OCI-LY7 (cell line): ENCODE measurements around the gene KRT38. TPM values are rescaled to one million over a fixed set of nuclear protein-coding genes. Genes with fewer than 3 reads are reported as not detected.

Experiments used
- BruUV-seq: library from RNA; stranded (reverse); fragments of 400-500 nt; replicated peaks from 2 replicates; lab custom pipeline; 2021; lab: Mats Ljungman, UMichigan
- CTCF ChIA-PET: fragments of 300-600 bp; sonication (Branson Sonifier 250); formaldehyde crosslinking; loops from one replicate; lab custom pipeline; 2022; ENCODE audit warnings: antibody characterized with exemption; ENCODE audit not compliant: unreplicated experiment; lab: Charles Lee
- POLR2A ChIA-PET: fragments of 300-600 bp; sonication (Branson Sonifier 250); formaldehyde crosslinking; loops from one replicate; lab custom pipeline; 2022; ENCODE audit warnings: antibody characterized with exemption; lab: Charles Lee
- DNase-seq: peaks from one replicate; pipeline ENCODE4 v3.0.0-alpha.2; 2015; ENCODE audit warnings: low spot score
- H2AFZ ChIP-seq: fragments of 200-600 bp; sonication (generic), shearing (Covaris generic); 2 replicates; pipeline ENCODE4 v1.6.1; 2014; ENCODE audit warnings: mild to moderate bottlenecking, antibody characterized with exemption, low read length, moderate library complexity
- H3K27ac ChIP-seq: fragments of 200-600 bp; sonication (generic); 2 replicates; pipeline ENCODE4 v1.5.1; 2014; ENCODE audit warnings: mixed run types, low read depth, mild to moderate bottlenecking, moderate library complexity, low read length, inconsistent platforms; ENCODE audit not compliant: poor library complexity, severe bottlenecking
- H3K36me3 ChIP-seq: fragments of 200-600 bp; sonication (generic); 2 replicates; pipeline ENCODE4 v1.6.1; 2014; ENCODE audit warnings: mild to moderate bottlenecking, antibody characterized with exemption, low read length, moderate library complexity, mixed read lengths; ENCODE audit not compliant: insufficient read depth
- H3K4me1 ChIP-seq: fragments of 200-600 bp; sonication (generic); 2 replicates; pipeline ENCODE4 v1.5.1; 2014; ENCODE audit warnings: mild to moderate bottlenecking, low read length; ENCODE audit not compliant: insufficient read depth, poor library complexity, severe bottlenecking
- H3K4me2 ChIP-seq: fragments of 200-600 bp; sonication (generic); 2 replicates; pipeline ENCODE4 v1.6.1; 2014; ENCODE audit warnings: mild to moderate bottlenecking, low read length
- H3K4me3 ChIP-seq: fragments of 200-600 bp; sonication (generic); 2 replicates; pipeline ENCODE4 v1.5.1; 2014; ENCODE audit warnings: mild to moderate bottlenecking, low read depth, low read length; ENCODE audit not compliant: poor library complexity, severe bottlenecking
- H3K79me2 ChIP-seq: fragments of 200-600 bp; sonication (generic); 2 replicates; pipeline ENCODE4 v1.6.1; 2016; ENCODE audit warnings: low read depth, mild to moderate bottlenecking, low read length, moderate library complexity, mixed read lengths; ENCODE audit not compliant: insufficient read depth
- H3K9me2 ChIP-seq: fragments of 200-600 bp; sonication (generic); 2 replicates; pipeline ENCODE4 v1.6.1; 2016; ENCODE audit warnings: mild to moderate bottlenecking, low read length, mixed read lengths; ENCODE audit not compliant: insufficient read depth
- H3K9me3 ChIP-seq: fragments of 200-600 bp; sonication (generic); 2 replicates; pipeline ENCODE4 v1.6.1; 2014; ENCODE audit warnings: mild to moderate bottlenecking, mixed run types, low read length, mixed read lengths
- H4K20me1 ChIP-seq: fragments of 200-600 bp; sonication (generic); 2 replicates; pipeline ENCODE4 v1.6.1; 2014; ENCODE audit warnings: mild to moderate bottlenecking, antibody characterized with exemption, low read length, moderate library complexity, mixed read lengths; ENCODE audit not compliant: insufficient read depth
- EZH2phosphoT487 ChIP-seq: fragments of 200-600 bp; sonication (generic); IDR thresholded peaks from 2 replicates; pipeline ENCODE4 v1.6.1; 2018; ENCODE audit warnings: low read depth, borderline replicate concordance, mild to moderate bottlenecking, mixed run types, antibody characterized with exemption, low read length, moderate library complexity, mixed read lengths
- intact Hi-C: fragments of 100-400 bp; cut with micrococcal nuclease; formaldehyde crosslinking; loops from one replicate; pipeline ENCODE4 v1.10.0; 2022; ENCODE audit not compliant: unreplicated experiment
- total RNA-seq, 2 experiments: library from RNA; depleted of rRNA in 1 of 2; stranded (reverse); fragments of >200 nt in 1 of 2; shearing (Covaris generic) in 1 of 2; gene quantifications; 2 replicates each; pipeline ENCODE4 v1.2.3, GENCODE V29; 2014 to 2022
- TF ChIP-seq, protein P1 (sequence below): fragments of 200-600 bp; sonication (generic); conservative IDR thresholded peaks from 2 replicates; pipeline ENCODE4 v1.5.1; 2014; ENCODE audit warnings: mild to moderate bottlenecking, antibody characterized with exemption, low read length, moderate library complexity, mixed read lengths

KRT38 gene
- total RNA-seq, 2 experiments from 2014 or later = not detected

DNA sequence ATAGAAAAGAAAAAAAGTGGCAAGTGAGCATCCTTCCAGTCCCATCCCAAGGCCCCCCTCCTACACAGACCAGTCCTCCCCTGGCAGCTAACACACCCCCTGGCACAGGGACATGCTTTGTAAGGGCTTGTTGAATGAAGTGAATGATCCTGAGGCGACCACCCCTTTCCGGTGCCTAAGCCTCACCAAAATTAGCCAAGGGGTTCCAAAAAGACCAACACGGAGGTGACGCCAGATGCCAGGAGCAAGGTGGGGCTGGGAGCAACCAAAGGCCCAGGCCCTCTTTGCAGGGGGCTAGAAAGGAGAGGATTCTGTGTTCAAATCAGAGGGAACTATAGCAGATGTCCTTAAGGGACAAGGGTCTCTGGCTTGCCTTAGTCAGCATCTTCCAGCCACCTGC lies 34.6 kb upstream of the KRT38 start:
- Histone ChIP-seq H3K4me3 (no peak overlapping the region), H3K9me3 (no peaks in the 10 kb centered on the region), H3K79me2 (no peaks in the 10 kb centered on the region), H3K4me1 (no peaks in the 10 kb centered on the region), H3K4me2 (no peak overlapping the region), H3K27ac (no peak overlapping the region), H4K20me1 (no peaks in the 10 kb centered on the region), H2AFZ (no peak overlapping the region), H3K9me2 (no peaks in the 10 kb centered on the region), H3K36me3 (no peaks in the 10 kb centered on the region)
- BruUV-seq = no TSS peak
- TF ChIP-seq EZH2phosphoT487 = no peak
- TF ChIP-seq, protein P1, sequence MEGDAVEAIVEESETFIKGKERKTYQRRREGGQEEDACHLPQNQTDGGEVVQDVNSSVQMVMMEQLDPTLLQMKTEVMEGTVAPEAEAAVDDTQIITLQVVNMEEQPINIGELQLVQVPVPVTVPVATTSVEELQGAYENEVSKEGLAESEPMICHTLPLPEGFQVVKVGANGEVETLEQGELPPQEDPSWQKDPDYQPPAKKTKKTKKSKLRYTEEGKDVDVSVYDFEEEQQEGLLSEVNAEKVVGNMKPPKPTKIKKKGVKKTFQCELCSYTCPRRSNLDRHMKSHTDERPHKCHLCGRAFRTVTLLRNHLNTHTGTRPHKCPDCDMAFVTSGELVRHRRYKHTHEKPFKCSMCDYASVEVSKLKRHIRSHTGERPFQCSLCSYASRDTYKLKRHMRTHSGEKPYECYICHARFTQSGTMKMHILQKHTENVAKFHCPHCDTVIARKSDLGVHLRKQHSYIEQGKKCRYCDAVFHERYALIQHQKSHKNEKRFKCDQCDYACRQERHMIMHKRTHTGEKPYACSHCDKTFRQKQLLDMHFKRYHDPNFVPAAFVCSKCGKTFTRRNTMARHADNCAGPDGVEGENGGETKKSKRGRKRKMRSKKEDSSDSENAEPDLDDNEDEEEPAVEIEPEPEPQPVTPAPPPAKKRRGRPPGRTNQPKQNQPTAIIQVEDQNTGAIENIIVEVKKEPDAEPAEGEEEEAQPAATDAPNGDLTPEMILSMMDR = no peak
- ChIA-PET CTCF (no interaction called here), POLR2A (no interaction called here)
- DNase-seq = no peak
- intact Hi-C loops = no loop called here

DNA sequence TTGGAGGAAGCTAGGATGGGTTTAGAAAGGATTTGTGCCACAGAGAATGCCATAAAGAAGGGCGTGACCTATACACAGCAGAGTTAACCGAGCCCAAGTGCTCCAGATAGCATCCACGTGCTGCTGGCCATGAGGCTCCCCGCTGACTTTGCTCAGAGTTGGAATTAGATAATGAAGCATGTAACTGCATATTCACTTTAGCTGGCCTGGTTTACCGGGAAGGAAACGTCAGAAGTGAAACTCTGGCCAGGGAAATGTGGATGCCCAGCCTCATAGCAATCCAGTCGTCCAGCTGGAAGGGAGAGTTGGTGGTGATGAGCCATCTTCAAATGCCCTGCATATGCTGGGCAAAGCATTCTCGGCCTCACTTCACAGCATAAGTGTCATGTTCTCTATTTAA lies 34.1 kb upstream of the KRT38 start:
- no TSS peak for BruUV-seq
- H3K4me1 ChIP-seq = no peaks in the 10 kb centered on the region
- no peaks in the 10 kb centered on the region for H4K20me1 ChIP-seq
- H2AFZ ChIP-seq = no peak overlapping the region
- ChIA-PET CTCF (no interaction called here), POLR2A (no interaction called here)
- H3K9me3 ChIP-seq = no peaks in the 10 kb centered on the region
- no peak overlapping the region for H3K27ac ChIP-seq
- TF ChIP-seq EZH2phosphoT487 = no peak
- TF ChIP-seq, protein P1 = no peak
- intact Hi-C loops = no loop called here
- DNase-seq = no peak
- no peak overlapping the region for H3K4me2 ChIP-seq
- H3K9me2 ChIP-seq = no peaks in the 10 kb centered on the region
- H3K4me3 ChIP-seq = no peak overlapping the region
- H3K79me2 ChIP-seq = no peaks in the 10 kb centered on the region
- H3K36me3 ChIP-seq = no peaks in the 10 kb centered on the region

DNA sequence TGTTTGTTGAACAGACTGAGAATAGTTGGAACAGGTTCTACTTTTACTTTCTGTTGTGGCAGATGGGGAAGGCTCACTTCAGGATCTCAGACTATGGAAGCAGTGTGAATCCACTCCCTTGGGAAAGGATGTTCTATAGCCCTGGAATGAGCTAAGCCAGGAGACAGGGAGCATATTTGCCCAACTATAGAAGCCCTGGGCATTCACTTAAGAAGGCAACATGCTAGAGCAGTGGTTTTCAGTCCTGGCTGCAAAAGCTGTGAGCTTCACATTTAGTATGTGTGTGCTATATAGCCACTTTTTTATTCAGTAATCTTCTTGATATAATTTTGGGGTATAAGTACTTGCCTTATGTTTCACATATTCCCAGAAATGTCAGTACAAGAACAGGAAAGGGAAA lies 27.6 kb upstream of the KRT38 start:
- Histone ChIP-seq H3K4me2 (no peak overlapping the region), H4K20me1 (no peaks in the 10 kb centered on the region), H2AFZ (no peak overlapping the region), H3K9me3 (no peaks in the 10 kb centered on the region), H3K4me1 (no peaks in the 10 kb centered on the region), H3K36me3 (no peaks in the 10 kb centered on the region), H3K79me2 (no peaks in the 10 kb centered on the region), H3K9me2 (no peaks in the 10 kb centered on the region), H3K4me3 (no peak overlapping the region), H3K27ac (no peak overlapping the region)
- POLR2A ChIA-PET = no interaction called here
- TF ChIP-seq, protein P1 = no peak
- no peak for TF ChIP-seq EZH2phosphoT487
- DNase-seq = no peak
- intact Hi-C loops = no loop called here
- CTCF ChIA-PET = no interaction called here
- BruUV-seq = no TSS peak
